ENCODE results near the gene TXNDC12. TPM values are rescaled to one million over a fixed set of nuclear protein-coding genes. Genes with fewer than 3 reads are reported as not detected.
"Not testable (repeated sequence)": the region's sequence is repeated elsewhere in the genome, so short reads cannot be mapped to it uniquely, and the experiment has no call there.

TXNDC12 gene
- total and polyA plus RNA-seq, 2 experiments from 2014 or later: 81.0 to 91.1 TPM

GRCh38 chr1:52032785-52033131 lies 22.2 kb downstream of the TXNDC12 start:
- WGBS (ENCODE audit: low lambda C conversion rate, missing lambda C conversion rate): 8% methylated on average over 24 of the region's 24 CpGs
- Histone ChIP-seq H4K20me1 (ENCODE audit: insufficient read depth, poor library complexity, severe bottlenecking) (peaks cover 13% of the 10 kb centered on the region), H3K9me3 (ENCODE audit: low read depth) (no peaks in the 10 kb centered on the region), H3K4me2 (peak overlapping the region; percentile 95), H2AFZ (peak overlapping the region; percentile 88), H3K27me3 (no peaks in the 10 kb centered on the region), H3K4me3 (peak overlapping the region; percentile 54), H3K79me2 (peaks cover 34% of the 10 kb centered on the region), H3K9me2 (replicated peaks; ENCODE audit: insufficient read depth) (no peaks in the 10 kb centered on the region), H3K27ac (peak overlapping the region; percentile 95), H3K4me1 (ENCODE audit: insufficient read depth) (peaks cover 34% of the 10 kb centered on the region), H3K36me3 (replicated peaks; ENCODE audit: insufficient read depth, low read depth) (no peaks in the 10 kb centered on the region)
- DNase-seq (ENCODE audit: low spot score): peak; percentile 56
- TF ChIP-seq CTCF (IDR thresholded peaks at IDR 0.05; ENCODE audit: poor library complexity) (no peak), EZH2phosphoT487 (IDR thresholded peaks at IDR 0.05; ENCODE audit: low read depth, severe bottlenecking, unreplicated experiment) (no peak), EZH2 (IDR thresholded peaks at IDR 0.05; ENCODE audit: borderline replicate concordance) (no peak)

- peak overlapping the region; percentile 95 for H3K27ac ChIP-seq
Observed at GRCh38 chr1:52032124-52032784, 22.7 kb downstream of the TXNDC12 start.

GRCh38 chr1:52028839-52029238 lies 26.2 kb downstream of the TXNDC12 start:
- H3K79me2 ChIP-seq: peaks cover 34% of the 10 kb centered on the region
- H3K27me3 ChIP-seq; DNase-seq (ENCODE audit: low spot score); H3K9me3 ChIP-seq (ENCODE audit: low read depth); H3K36me3 ChIP-seq (replicated peaks; ENCODE audit: insufficient read depth, low read depth); H3K27ac ChIP-seq; H2AFZ ChIP-seq; H3K9me2 ChIP-seq (replicated peaks; ENCODE audit: insufficient read depth); H3K4me3 ChIP-seq: not testable (repeated sequence)
- H3K4me1 ChIP-seq (ENCODE audit: insufficient read depth): peaks cover 29% of the 10 kb centered on the region
- peaks cover 13% of the 10 kb centered on the region for H4K20me1 ChIP-seq (ENCODE audit: insufficient read depth, poor library complexity, severe bottlenecking)
- peak overlapping the region; percentile 25 for H3K4me2 ChIP-seq
- WGBS (ENCODE audit: low lambda C conversion rate, missing lambda C conversion rate): 62% methylated on average over 5 of the region's 5 CpGs

More at GRCh38 chr1:52032124-52032784, 22.7 kb downstream of the TXNDC12 start:
- H3K9me3 ChIP-seq (ENCODE audit: low read depth): no peaks in the 10 kb centered on the region
- H3K27me3 ChIP-seq: no peaks in the 10 kb centered on the region
- peaks cover 32% of the 10 kb centered on the region for H3K4me1 ChIP-seq (ENCODE audit: insufficient read depth)
- peak overlapping the region; percentile 54 for H3K4me3 ChIP-seq
- DNase-seq (ENCODE audit: low spot score): no peak
- no peaks in the 10 kb centered on the region for H3K9me2 ChIP-seq (replicated peaks; ENCODE audit: insufficient read depth)
- H3K36me3 ChIP-seq (replicated peaks; ENCODE audit: insufficient read depth, low read depth): no peaks in the 10 kb centered on the region
- TF ChIP-seq CTCF (IDR thresholded peaks at IDR 0.05; ENCODE audit: poor library complexity) (no peak), EZH2phosphoT487 (IDR thresholded peaks at IDR 0.05; ENCODE audit: low read depth, severe bottlenecking, unreplicated experiment) (no peak), EZH2 (IDR thresholded peaks at IDR 0.05; ENCODE audit: borderline replicate concordance) (no peak)
- peaks cover 34% of the 10 kb centered on the region for H3K79me2 ChIP-seq
- 65% methylated on average over 5 of the region's 5 CpGs for WGBS (ENCODE audit: low lambda C conversion rate, missing lambda C conversion rate)
- peaks cover 13% of the 10 kb centered on the region for H4K20me1 ChIP-seq (ENCODE audit: insufficient read depth, poor library complexity, severe bottlenecking)
- peak overlapping the region; percentile 95 for H3K4me2 ChIP-seq
- H2AFZ ChIP-seq: peak overlapping the region; percentile 88

- Histone ChIP-seq H3K4me3 (no peak overlapping the region), H3K9me2 (replicated peaks; ENCODE audit: insufficient read depth) (no peaks in the 10 kb centered on the region), H3K9me3 (ENCODE audit: low read depth) (no peaks in the 10 kb centered on the region), H3K4me1 (ENCODE audit: insufficient read depth) (peaks cover 28% of the 10 kb centered on the region), H2AFZ (no peak overlapping the region), H3K27ac (peak overlapping the region; percentile 43), H4K20me1 (ENCODE audit: insufficient read depth, poor library complexity, severe bottlenecking) (peaks cover 13% of the 10 kb centered on the region), H3K27me3 (no peaks in the 10 kb centered on the region), H3K36me3 (replicated peaks; ENCODE audit: insufficient read depth, low read depth) (no peaks in the 10 kb centered on the region), H3K4me2 (peak overlapping the region; percentile 25), H3K79me2 (peaks cover 34% of the 10 kb centered on the region)
- WGBS (ENCODE audit: low lambda C conversion rate, missing lambda C conversion rate): 75% methylated on average over 1 of the region's 1 CpG
- DNase-seq (ENCODE audit: low spot score): no peak
- TF ChIP-seq EZH2phosphoT487 (IDR thresholded peaks at IDR 0.05; ENCODE audit: low read depth, severe bottlenecking, unreplicated experiment) (no peak), EZH2 (IDR thresholded peaks at IDR 0.05; ENCODE audit: borderline replicate concordance) (no peak), CTCF (IDR thresholded peaks at IDR 0.05; ENCODE audit: poor library complexity) (no peak)
Observed at GRCh38 chr1:52028328-52028727, 26.7 kb downstream of the TXNDC12 start.
